HEK293 (cell line): ENCODE measurements around the gene RGS14.

ENCODE experiments used
- CTCF ChIA-PET: fragments of 350-600 bp; formaldehyde crosslinking; extraction: SDS; loops from one replicate; lab custom pipeline; 2021; ENCODE audit warnings: antibody characterized with exemption; lab: Yijun Ruan, JAX
- POLR2A ChIA-PET: fragments of 300-600 bp; formaldehyde crosslinking; extraction: SDS; loops from one replicate; lab custom pipeline; 2020; ENCODE audit warnings: antibody characterized with exemption, inconsistent platforms; lab: Yijun Ruan, JAX
- H3K27ac ChIP-seq: fragments of 200-500 bp; sonication (Bioruptor generic); 2 replicates; pipeline ENCODE4 v1.5.1; 2014; ENCODE audit warnings: low read depth, low read length, control low read depth, inconsistent platforms; ENCODE audit errors: extremely low read depth
- H3K36me3 ChIP-seq, 2 experiments: fragments of 200-500 bp in 1 of 2; sonication (Bioruptor generic) in 1 of 2; 1 replicate in 1 of 2; 2 replicates in 1 of 2; pipeline ENCODE4 v1.5.1; 2014 to 2017; ENCODE audit warnings: inconsistent platforms in 2 of 2, low read length in 2 of 2; ENCODE audit not compliant: control insufficient read depth in 2 of 2, insufficient read depth in 1 of 2
- H3K4me1 ChIP-seq: fragments of 200-500 bp; sonication (Bioruptor generic); 2 replicates; pipeline ENCODE4 v1.5.1; 2014; ENCODE audit warnings: mild to moderate bottlenecking, low read length, inconsistent platforms; ENCODE audit not compliant: control insufficient read depth, insufficient read depth
- H3K4me3 ChIP-seq: 2 replicates; pipeline ENCODE4 v1.5.1; 2011; ENCODE audit warnings: low read depth, mild to moderate bottlenecking, control low read depth, low read length, moderate library complexity
- H3K9me3 ChIP-seq: fragments of 200-500 bp; sonication (Bioruptor generic); 2 replicates; pipeline ENCODE4 v1.5.1; 2014; ENCODE audit warnings: low read depth, low read length, inconsistent platforms; ENCODE audit not compliant: control insufficient read depth, insufficient read depth
- GLI2 ChIP-seq: fragments of 450-650 bp; formaldehyde crosslinking; IDR thresholded peaks from 2 replicates; pipeline ENCODE4; 2017; ENCODE audit warnings: missing biosample characterization, missing genetic modification characterization, low read depth, borderline replicate concordance
- KLF1 ChIP-seq: fragments of 450-650 bp; formaldehyde crosslinking; IDR thresholded peaks from 2 replicates; pipeline ENCODE4 v1.5.1; 2016; ENCODE audit warnings: missing biosample characterization, missing genetic modification characterization
- ZFHX2 ChIP-seq: fragments of 450-650 bp; formaldehyde crosslinking; conservative IDR thresholded peaks from 2 replicates; pipeline ENCODE4 v1.5.1; 2016; ENCODE audit warnings: missing biosample characterization, missing genetic modification characterization
- ZFP3 ChIP-seq: fragments of 450-650 bp; formaldehyde crosslinking; IDR thresholded peaks from 2 replicates; pipeline ENCODE4 v1.5.1; 2016; ENCODE audit warnings: low read depth, missing biosample characterization, missing genetic modification characterization
- ZFP69B ChIP-seq: fragments of 450-650 bp; formaldehyde crosslinking; IDR thresholded peaks from 2 replicates; pipeline ENCODE4 v1.5.1; 2016; ENCODE audit warnings: missing biosample characterization, missing genetic modification characterization
- ZNF133 ChIP-seq: fragments of 450-650 bp; formaldehyde crosslinking; IDR thresholded peaks from 2 replicates; pipeline ENCODE4 v1.5.1; 2016; ENCODE audit warnings: missing biosample characterization, missing genetic modification characterization
- ZNF221 ChIP-seq: fragments of 450-650 bp; formaldehyde crosslinking; IDR thresholded peaks from 2 replicates; pipeline ENCODE4 v1.5.1; 2017; ENCODE audit warnings: missing biosample characterization, missing genetic modification characterization, borderline replicate concordance
- ZNF248 ChIP-seq: fragments of 450-650 bp; formaldehyde crosslinking; IDR thresholded peaks from 2 replicates; pipeline ENCODE4 v1.5.1; 2017; ENCODE audit warnings: missing biosample characterization, missing genetic modification characterization
- ZNF266 ChIP-seq: fragments of 450-650 bp; formaldehyde crosslinking; IDR thresholded peaks from 2 replicates; pipeline ENCODE4 v1.5.1; 2016; ENCODE audit warnings: missing biosample characterization, missing genetic modification characterization, low read depth
- ZNF274 ChIP-seq, 2 experiments: fragments of 200-500 bp in 1 of 2; fragments of 450-650 bp in 1 of 2; sonication (Bioruptor generic) in 1 of 2; formaldehyde crosslinking in 1 of 2; IDR thresholded peaks; 2 replicates each; pipeline versions ENCODE4 v1.5.1 to v1.6.1; 2014 to 2016; ENCODE audit warnings: borderline replicate concordance in 1 of 2, inconsistent platforms in 1 of 2, low read length in 1 of 2, missing biosample characterization in 1 of 2, missing genetic modification characterization in 1 of 2
- ZNF302 ChIP-seq: fragments of 450-650 bp; formaldehyde crosslinking; IDR thresholded peaks from 2 replicates; pipeline ENCODE4 v1.5.1; 2016; ENCODE audit warnings: missing biosample characterization, missing genetic modification characterization, low read depth
- ZNF354C ChIP-seq: fragments of 450-650 bp; formaldehyde crosslinking; IDR thresholded peaks from 2 replicates; pipeline ENCODE4 v1.5.1; 2016; ENCODE audit warnings: missing biosample characterization, missing genetic modification characterization, low read depth, borderline replicate concordance
- ZNF366 ChIP-seq: fragments of 450-650 bp; formaldehyde crosslinking; conservative IDR thresholded peaks from 2 replicates; pipeline ENCODE4 v1.5.1; 2016; ENCODE audit warnings: missing biosample characterization, missing genetic modification characterization
- ZNF416 ChIP-seq: fragments of 450-650 bp; formaldehyde crosslinking; IDR thresholded peaks from 2 replicates; pipeline ENCODE4 v1.5.1; 2016; ENCODE audit warnings: missing biosample characterization, missing genetic modification characterization
- ZNF473 ChIP-seq: fragments of 450-650 bp; formaldehyde crosslinking; IDR thresholded peaks from 2 replicates; pipeline ENCODE4 v1.5.1; 2017; ENCODE audit warnings: missing biosample characterization, missing genetic modification characterization
- ZNF510 ChIP-seq: fragments of 450-650 bp; formaldehyde crosslinking; IDR thresholded peaks from 2 replicates; pipeline ENCODE4 v1.5.1; 2018; ENCODE audit warnings: mild to moderate bottlenecking, missing genetic modification characterization, missing biosample characterization; ENCODE audit not compliant: insufficient replicate concordance
- ZNF548 ChIP-seq: fragments of 450-650 bp; formaldehyde crosslinking; IDR thresholded peaks from 2 replicates; pipeline ENCODE4 v1.5.1; 2016; ENCODE audit warnings: missing biosample characterization, missing genetic modification characterization
- ZNF658 ChIP-seq: fragments of 450-650 bp; formaldehyde crosslinking; IDR thresholded peaks from 2 replicates; pipeline ENCODE4; 2016; ENCODE audit warnings: missing biosample characterization, missing genetic modification characterization
- ZNF785 ChIP-seq: fragments of 450-650 bp; formaldehyde crosslinking; IDR thresholded peaks from 2 replicates; pipeline ENCODE4 v1.5.1; 2016; ENCODE audit warnings: missing biosample characterization, missing genetic modification characterization
- TF ChIP-seq, protein P1 (sequence below): fragments of 450-650 bp; formaldehyde crosslinking; IDR thresholded peaks from 2 replicates; pipeline ENCODE4 v1.5.1; 2017; ENCODE audit warnings: missing biosample characterization, mild to moderate bottlenecking, missing genetic modification characterization, moderate library complexity
- TF ChIP-seq, protein P2 (sequence below): fragments of 450-650 bp; formaldehyde crosslinking; IDR thresholded peaks from 2 replicates; pipeline ENCODE4 v1.5.1; 2017; ENCODE audit warnings: missing biosample characterization, missing genetic modification characterization
- TF ChIP-seq, protein P3 (sequence below): fragments of 450-650 bp; formaldehyde crosslinking; IDR thresholded peaks from 2 replicates; pipeline ENCODE4 v1.5.1; 2016; ENCODE audit warnings: missing biosample characterization, missing genetic modification characterization
- TF ChIP-seq, protein P4 (sequence below): fragments of 450-650 bp; formaldehyde crosslinking; IDR thresholded peaks from 2 replicates; pipeline ENCODE4 v1.5.1; 2016; ENCODE audit warnings: missing biosample characterization, missing genetic modification characterization
- TF ChIP-seq, protein P5 (sequence below): fragments of 450-650 bp; formaldehyde crosslinking; IDR thresholded peaks from 2 replicates; pipeline ENCODE4; 2016; ENCODE audit warnings: missing biosample characterization, missing genetic modification characterization
- TF ChIP-seq, protein P6 (sequence below): fragments of 450-650 bp; formaldehyde crosslinking; IDR thresholded peaks from 2 replicates; pipeline ENCODE4 v1.5.1; 2016; ENCODE audit warnings: missing biosample characterization, missing genetic modification characterization

Gene RGS14, protein sequence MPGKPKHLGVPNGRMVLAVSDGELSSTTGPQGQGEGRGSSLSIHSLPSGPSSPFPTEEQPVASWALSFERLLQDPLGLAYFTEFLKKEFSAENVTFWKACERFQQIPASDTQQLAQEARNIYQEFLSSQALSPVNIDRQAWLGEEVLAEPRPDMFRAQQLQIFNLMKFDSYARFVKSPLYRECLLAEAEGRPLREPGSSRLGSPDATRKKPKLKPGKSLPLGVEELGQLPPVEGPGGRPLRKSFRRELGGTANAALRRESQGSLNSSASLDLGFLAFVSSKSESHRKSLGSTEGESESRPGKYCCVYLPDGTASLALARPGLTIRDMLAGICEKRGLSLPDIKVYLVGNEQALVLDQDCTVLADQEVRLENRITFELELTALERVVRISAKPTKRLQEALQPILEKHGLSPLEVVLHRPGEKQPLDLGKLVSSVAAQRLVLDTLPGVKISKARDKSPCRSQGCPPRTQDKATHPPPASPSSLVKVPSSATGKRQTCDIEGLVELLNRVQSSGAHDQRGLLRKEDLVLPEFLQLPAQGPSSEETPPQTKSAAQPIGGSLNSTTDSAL

DNA sequence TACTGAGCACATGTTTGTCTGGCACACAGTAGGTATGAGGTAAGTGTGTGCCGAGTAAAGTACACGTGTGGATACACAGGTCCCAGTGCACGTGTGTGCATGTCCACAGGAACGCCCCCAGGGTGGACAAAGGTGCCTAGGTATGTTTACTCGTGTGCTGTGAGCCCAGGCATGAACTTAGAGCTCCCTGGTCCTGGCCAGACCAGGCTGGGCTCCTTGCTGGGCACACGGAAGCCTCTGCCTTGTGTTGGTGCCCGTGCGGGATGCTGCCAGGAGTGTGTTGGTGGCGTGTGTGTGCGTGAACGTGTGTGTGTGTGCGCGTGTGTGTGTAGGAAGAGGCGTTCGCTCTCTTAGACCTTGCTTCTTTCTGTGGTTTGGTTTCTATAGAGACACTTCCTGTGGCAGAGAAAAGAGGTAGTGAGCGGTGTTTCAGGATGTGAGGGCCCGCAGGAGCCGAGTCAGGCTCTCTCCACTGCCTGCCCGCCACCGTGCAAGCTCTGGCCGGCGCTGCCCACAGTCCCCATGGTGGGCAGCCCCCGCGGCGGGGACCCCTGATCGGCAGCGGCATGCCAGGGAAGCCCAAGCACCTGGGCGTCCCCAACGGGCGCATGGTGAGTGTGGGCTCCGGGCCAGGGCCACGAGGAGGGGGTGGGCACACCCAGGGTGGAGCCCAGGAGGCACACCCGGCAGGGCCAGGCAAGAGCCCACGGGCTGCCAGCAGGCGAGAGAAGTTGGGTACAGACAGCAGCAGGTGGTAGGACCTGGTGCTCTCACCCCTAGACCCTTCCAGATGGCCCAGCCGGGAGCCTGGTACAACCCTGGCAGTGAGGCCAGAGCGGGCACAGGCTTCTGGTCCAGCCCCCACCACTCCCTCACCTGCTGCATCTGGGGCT lies at the start of gene RGS14:
Gene RGS14, plus strand, starts transcription at position 466 of the 893 bp plus-strand sequence. Its CDS starts 101 bp downstream, at position 567.
- Histone ChIP-seq H3K4me3 (no peak within 1 kb of the TSS), H3K9me3 (no peaks in the 10 kb centered on the region), H3K4me1 (0 out of 2 replicates have a peak, but pooled peaks cover under 1% of the 10 kb centered on the region), H3K36me3 (no peaks in the 10 kb centered on the region), H3K27ac (no peak within 1 kb of the TSS)
- ChIA-PET POLR2A (no interaction called here), CTCF (interaction anchor here (0.5 to 1.4 kb wide), 2 partner anchors 9 kb away, joined by 3 to 4 read pairs; no protein-coding TSS in a partner anchor)
- no peak for TF ChIP-seq ZNF510
- no peak for TF ChIP-seq ZNF248
- TF ChIP-seq, protein P1, sequence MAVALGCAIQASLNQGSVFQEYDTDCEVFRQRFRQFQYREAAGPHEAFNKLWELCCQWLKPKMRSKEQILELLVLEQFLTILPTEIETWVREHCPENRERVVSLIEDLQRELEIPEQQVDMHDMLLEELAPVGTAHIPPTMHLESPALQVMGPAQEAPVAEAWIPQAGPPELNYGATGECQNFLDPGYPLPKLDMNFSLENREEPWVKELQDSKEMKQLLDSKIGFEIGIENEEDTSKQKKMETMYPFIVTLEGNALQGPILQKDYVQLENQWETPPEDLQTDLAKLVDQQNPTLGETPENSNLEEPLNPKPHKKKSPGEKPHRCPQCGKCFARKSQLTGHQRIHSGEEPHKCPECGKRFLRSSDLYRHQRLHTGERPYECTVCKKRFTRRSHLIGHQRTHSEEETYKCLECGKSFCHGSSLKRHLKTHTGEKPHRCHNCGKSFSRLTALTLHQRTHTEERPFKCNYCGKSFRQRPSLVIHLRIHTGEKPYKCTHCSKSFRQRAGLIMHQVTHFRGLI: no peak
- no peak for TF ChIP-seq ZNF274 (IDR thresholded peaks at IDR 0.05; ENCODE audit: low read length)
- TF ChIP-seq ZNF274 (tag by site-specific recombination; IDR thresholded peaks at IDR 0.05; ENCODE audit: borderline replicate concordance): no peak
- 0 out of 2 replicates have a peak, but pooled peaks have one; percentile 30 for TF ChIP-seq ZFHX2 (tag by site-specific recombination)
- no peak for TF ChIP-seq ZNF658 (tag by site-specific recombination)
- TF ChIP-seq ZNF133 (tag by site-specific recombination): no peak
- no peak for TF ChIP-seq ZNF473 (tag by site-specific recombination)
- TF ChIP-seq, protein P2, sequence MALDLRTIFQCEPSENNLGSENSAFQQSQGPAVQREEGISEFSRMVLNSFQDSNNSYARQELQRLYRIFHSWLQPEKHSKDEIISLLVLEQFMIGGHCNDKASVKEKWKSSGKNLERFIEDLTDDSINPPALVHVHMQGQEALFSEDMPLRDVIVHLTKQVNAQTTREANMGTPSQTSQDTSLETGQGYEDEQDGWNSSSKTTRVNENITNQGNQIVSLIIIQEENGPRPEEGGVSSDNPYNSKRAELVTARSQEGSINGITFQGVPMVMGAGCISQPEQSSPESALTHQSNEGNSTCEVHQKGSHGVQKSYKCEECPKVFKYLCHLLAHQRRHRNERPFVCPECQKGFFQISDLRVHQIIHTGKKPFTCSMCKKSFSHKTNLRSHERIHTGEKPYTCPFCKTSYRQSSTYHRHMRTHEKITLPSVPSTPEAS (tag by site-specific recombination): peak; percentile 48
- TF ChIP-seq ZNF366 (tag by site-specific recombination): no peak
- TF ChIP-seq, protein P3, sequence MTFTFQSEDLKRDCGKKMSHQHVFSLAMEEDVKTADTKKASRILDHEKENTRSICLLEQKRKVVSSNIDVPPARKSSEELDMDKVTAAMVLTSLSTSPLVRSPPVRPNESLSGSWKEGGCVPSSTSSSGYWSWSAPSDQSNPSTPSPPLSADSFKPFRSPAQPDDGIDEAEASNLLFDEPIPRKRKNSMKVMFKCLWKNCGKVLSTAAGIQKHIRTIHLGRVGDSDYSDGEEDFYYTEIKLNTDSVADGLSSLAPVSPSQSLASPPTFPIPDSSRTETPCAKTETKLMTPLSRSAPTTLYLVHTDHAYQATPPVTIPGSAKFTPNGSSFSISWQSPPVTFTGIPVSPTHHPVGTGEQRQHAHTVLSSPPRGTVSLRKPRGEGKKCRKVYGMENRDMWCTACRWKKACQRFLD: no peak
- no peak for TF ChIP-seq ZNF266
- TF ChIP-seq ZNF354C (tag by site-specific recombination): no peak
- TF ChIP-seq ZFP3 (tag by site-specific recombination): no peak
- TF ChIP-seq ZFP69B (tag by site-specific recombination): no peak
- TF ChIP-seq ZNF416 (tag by site-specific recombination): no peak
- TF ChIP-seq, protein P4, sequence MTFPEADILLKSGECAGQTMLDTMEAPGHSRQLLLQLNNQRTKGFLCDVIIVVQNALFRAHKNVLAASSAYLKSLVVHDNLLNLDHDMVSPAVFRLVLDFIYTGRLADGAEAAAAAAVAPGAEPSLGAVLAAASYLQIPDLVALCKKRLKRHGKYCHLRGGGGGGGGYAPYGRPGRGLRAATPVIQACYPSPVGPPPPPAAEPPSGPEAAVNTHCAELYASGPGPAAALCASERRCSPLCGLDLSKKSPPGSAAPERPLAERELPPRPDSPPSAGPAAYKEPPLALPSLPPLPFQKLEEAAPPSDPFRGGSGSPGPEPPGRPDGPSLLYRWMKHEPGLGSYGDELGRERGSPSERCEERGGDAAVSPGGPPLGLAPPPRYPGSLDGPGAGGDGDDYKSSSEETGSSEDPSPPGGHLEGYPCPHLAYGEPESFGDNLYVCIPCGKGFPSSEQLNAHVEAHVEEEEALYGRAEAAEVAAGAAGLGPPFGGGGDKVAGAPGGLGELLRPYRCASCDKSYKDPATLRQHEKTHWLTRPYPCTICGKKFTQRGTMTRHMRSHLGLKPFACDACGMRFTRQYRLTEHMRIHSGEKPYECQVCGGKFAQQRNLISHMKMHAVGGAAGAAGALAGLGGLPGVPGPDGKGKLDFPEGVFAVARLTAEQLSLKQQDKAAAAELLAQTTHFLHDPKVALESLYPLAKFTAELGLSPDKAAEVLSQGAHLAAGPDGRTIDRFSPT (tag by site-specific recombination): no peak
- TF ChIP-seq, protein P5, sequence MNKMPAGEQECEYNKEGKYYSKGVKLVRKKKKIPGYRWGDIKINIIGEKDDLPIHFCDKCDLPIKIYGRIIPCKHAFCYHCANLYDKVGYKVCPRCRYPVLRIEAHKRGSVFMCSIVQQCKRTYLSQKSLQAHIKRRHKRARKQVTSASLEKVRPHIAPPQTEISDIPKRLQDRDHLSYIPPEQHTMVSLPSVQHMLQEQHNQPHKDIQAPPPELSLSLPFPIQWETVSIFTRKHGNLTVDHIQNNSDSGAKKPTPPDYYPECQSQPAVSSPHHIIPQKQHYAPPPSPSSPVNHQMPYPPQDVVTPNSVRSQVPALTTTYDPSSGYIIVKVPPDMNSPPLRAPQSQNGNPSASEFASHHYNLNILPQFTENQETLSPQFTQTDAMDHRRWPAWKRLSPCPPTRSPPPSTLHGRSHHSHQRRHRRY: no peak
- no peak for TF ChIP-seq ZNF302 (tag by site-specific recombination)
- TF ChIP-seq, protein P6, sequence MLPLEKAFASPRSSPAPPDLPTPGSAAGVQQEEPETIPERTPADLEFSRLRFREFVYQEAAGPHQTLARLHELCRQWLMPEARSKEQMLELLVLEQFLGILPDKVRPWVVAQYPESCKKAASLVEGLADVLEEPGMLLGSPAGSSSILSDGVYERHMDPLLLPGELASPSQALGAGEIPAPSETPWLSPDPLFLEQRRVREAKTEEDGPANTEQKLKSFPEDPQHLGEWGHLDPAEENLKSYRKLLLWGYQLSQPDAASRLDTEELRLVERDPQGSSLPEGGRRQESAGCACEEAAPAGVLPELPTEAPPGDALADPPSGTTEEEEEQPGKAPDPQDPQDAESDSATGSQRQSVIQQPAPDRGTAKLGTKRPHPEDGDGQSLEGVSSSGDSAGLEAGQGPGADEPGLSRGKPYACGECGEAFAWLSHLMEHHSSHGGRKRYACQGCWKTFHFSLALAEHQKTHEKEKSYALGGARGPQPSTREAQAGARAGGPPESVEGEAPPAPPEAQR (tag by site-specific recombination): no peak
- TF ChIP-seq ZNF785: no peak
- TF ChIP-seq KLF1 (tag by site-specific recombination): peak; percentile 99
- no peak for TF ChIP-seq ZNF221
- no peak for TF ChIP-seq GLI2 (tag by site-specific recombination)
- no peak for TF ChIP-seq ZNF548
